Stimulated activated naive B cell treated with anti-CD40 and anti-IgM and Interleukin-4, amounts not matched to agents 10 μg/mL and 1 μg/mL and 100 μg/mL, for 72 hours (primary cell): ENCODE data around the gene FBXL7.

Source experiments
- ATAC-seq, 2 donors: fragments of 150-1000 bp; cut with Tn5 transposase; replicated peaks; 2 replicates each; pipeline ENCODE4 v1.10.0; 2021; ENCODE audit warnings: moderate library complexity in 1 of 2
- DNase-seq: peaks from one replicate; pipeline ENCODE4 v3.0.0; 2021
- H3K27ac Mint-ChIP-seq: one replicate; pipeline ENCODE4 v1.8.0; 2022; ENCODE audit warnings: mild to moderate bottlenecking, mixed read lengths
- H3K27me3 Mint-ChIP-seq, 2 donors: one replicate each; pipeline ENCODE4 v1.8.0; 2022; ENCODE audit warnings: mixed read lengths in 2 of 2
- H3K36me3 Mint-ChIP-seq, 2 donors: one replicate each; pipeline ENCODE4 v1.8.0; 2022; ENCODE audit warnings: mixed read lengths in 2 of 2, mild to moderate bottlenecking in 1 of 2
- H3K4me1 Mint-ChIP-seq, 2 donors: one replicate each; pipeline ENCODE4 v1.8.0; 2022; ENCODE audit warnings: mixed read lengths in 2 of 2, mild to moderate bottlenecking in 1 of 2
- H3K4me3 Mint-ChIP-seq, 2 donors: one replicate each; pipeline ENCODE4 v1.8.0; 2022; ENCODE audit warnings: mild to moderate bottlenecking in 2 of 2, mixed read lengths in 2 of 2, moderate library complexity in 1 of 2
- H3K9me3 Mint-ChIP-seq, 2 donors: one replicate each; pipeline ENCODE4 v1.8.0; 2022; ENCODE audit warnings: mixed read lengths in 2 of 2, mild to moderate bottlenecking in 1 of 2

Gene FBXL7

DNA sequence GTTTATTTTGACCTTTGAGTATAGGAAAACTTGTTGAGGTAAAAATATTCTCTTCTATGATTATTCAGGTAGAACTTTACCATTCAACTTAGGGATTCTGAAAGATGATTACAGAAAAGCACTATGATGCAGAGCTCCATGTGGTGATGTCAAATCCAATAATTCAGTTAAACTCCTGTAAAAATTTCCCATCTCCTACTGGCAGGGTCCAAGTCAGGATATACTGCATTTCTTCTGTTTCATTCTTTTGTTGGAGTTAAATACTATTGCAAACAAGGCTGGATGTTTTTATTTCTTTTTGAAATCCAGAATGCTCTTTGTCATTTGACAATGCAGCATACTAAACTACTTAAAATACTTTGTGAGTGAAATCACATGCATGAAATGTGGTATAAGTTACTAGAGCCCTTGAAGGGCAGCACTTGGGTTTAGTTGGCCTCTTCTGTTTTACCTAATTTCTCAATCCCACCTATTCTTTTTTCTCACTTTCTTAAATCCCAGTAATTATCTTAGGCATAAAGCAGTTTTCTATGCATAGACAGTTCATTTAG, 204.5 kb downstream of the FBXL7 start:
- DNase-seq, result no peak

DNA sequence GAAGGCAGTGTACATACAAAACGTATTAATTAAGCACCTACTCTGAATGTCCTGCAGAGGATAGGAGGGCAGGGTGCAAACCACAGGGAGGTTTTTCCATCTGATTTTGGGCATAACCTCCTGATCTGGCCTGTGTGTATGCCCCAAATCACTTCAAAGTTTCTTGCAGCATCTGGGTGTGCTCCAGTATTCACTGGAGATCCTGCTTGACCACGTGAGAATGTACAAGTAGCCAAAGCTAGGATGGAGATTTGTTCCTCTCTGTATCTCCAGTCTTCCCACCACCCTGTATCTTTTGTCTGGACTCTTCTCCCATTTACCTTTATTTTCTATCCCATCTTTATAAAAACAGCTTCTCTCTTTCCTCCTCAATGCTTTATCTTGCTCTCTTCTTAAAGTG, 207.7 kb downstream of the FBXL7 start:
- peaks cover 7 to 8% of the 10 kb centered on the region in 2 donors for H3K9me3 Mint-ChIP-seq
- no peak overlapping the region for H3K4me3 Mint-ChIP-seq
- DNase-seq, result no peak
- H3K27me3 Mint-ChIP-seq, result no peaks in the 10 kb centered on the region
- H3K36me3 Mint-ChIP-seq, result no peaks in the 10 kb centered on the region
- ATAC-seq, result no peak
- no peaks in the 10 kb centered on the region for H3K4me1 Mint-ChIP-seq
- H3K27ac Mint-ChIP-seq, result no peak overlapping the region

More for the DNA sequence above, 204.5 kb downstream of the FBXL7 start:
- H3K27me3 Mint-ChIP-seq, result no peaks in the 10 kb centered on the region
- H3K27ac Mint-ChIP-seq, result no peak overlapping the region
- no peak overlapping the region for H3K4me3 Mint-ChIP-seq
- H3K4me1 Mint-ChIP-seq, result no peaks in the 10 kb centered on the region
- no peak for ATAC-seq
- peaks cover 4 to 7% of the 10 kb centered on the region in 2 donors for H3K9me3 Mint-ChIP-seq
- no peaks in the 10 kb centered on the region for H3K36me3 Mint-ChIP-seq

DNA sequence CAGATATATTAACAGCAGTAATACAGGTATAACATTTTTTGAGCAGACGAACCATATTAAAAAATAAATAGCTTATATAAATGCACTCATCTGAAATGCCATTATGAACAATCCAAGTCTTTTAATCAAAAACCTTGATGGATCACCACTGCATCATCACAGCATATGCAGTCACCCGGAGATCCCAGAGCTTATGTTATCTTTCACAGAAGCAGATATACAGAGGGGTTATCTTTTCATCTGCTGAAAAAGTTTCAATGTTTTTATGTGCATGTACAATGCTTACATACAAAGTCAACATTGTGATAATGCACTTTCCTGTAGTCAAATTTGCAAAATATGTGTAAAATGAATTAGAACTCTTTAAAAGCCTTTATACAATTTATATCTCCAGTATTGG, 211.9 kb downstream of the FBXL7 start:
- Mint-ChIP-seq H3K4me3 (no peak overlapping the region), H3K36me3 (no peaks in the 10 kb centered on the region), H3K4me1 (no peaks in the 10 kb centered on the region), H3K9me3 (peaks cover 0 to 6% of the 10 kb centered on the region in 2 donors), H3K27ac (no peak overlapping the region), H3K27me3 (no peaks in the 10 kb centered on the region)
- DNase-seq, result no peak
- no peak for ATAC-seq

DNA sequence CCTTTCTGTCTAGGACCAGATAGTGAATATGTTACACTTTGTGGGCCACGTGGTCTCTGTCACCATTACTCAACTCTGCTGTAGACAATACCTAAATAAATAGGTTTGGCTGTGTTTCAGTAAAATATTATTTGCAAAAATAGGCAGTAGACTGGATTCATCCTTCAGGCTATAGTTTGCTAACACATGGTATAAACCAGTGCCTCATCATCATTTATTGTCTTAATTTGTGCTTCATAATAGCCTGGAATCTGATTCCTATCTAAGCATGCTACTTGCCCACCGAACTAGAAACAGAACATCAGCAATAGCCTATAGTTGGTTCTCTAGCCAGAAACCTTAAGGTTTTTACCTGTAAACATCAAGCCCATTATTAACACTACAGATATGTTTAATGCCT, 215.6 kb downstream of the FBXL7 start:
- Mint-ChIP-seq H3K27ac (no peak overlapping the region), H3K4me1 (no peaks in the 10 kb centered on the region), H3K36me3 (no peaks in the 10 kb centered on the region), H3K4me3 (no peak overlapping the region), H3K27me3 (no peaks in the 10 kb centered on the region), H3K9me3 (peaks cover 0 to 4% of the 10 kb centered on the region in 2 donors)
- DNase-seq (no peak), ATAC-seq (no peak)

DNA sequence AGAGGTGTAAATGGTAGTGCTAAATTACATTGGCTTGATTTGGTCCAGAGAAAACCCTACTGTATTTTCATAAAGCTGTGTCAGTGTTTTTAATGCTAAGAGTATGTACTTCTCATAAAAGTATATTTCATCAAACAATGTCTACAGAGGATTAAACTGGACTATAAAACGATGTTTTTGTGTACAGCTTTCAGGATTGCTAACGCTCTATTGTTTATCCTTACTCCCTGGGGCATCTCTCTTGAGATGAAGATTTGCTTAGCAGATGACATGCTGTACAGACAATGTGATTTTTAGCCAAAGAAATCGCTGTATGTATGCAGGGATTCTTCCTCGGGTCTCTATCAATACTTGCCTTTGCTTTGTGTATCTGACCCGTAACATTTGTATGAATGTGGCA, 216.0 kb downstream of the FBXL7 start:
- H3K4me1 Mint-ChIP-seq, result no peaks in the 10 kb centered on the region
- H3K9me3 Mint-ChIP-seq, result peaks cover 0 to 3% of the 10 kb centered on the region in 2 donors
- H3K36me3 Mint-ChIP-seq, result no peaks in the 10 kb centered on the region
- H3K27ac Mint-ChIP-seq, result no peak overlapping the region
- DNase-seq, result no peak
- no peak for ATAC-seq
- H3K4me3 Mint-ChIP-seq, result no peak overlapping the region
- H3K27me3 Mint-ChIP-seq, result no peaks in the 10 kb centered on the region

DNA sequence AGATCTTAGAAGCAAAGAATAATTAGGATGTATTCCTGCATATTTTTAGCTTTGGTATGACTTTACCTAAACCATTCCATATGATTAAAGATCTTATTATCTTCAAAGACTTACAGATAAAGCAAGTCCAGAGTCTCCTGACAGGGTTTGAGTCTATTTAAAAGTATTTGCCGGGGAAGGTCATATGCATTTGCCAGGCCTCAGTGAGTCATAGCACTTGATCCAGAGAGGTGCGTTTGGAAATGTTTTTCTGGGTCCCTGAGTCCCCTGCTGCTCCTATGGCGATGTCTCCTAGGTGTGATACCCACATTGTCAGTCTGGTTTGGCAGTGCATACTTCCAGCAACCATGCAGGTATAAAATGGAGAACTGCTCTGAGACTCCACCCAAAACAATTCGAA, 217.0 kb downstream of the FBXL7 start:
- DNase-seq (no peak), ATAC-seq (no peak)
- no peak overlapping the region for H3K27ac Mint-ChIP-seq
- H3K27me3 Mint-ChIP-seq, result no peaks in the 10 kb centered on the region
- H3K4me3 Mint-ChIP-seq, result no peak overlapping the region
- peaks cover 1 to 4% of the 10 kb centered on the region in 2 donors for H3K9me3 Mint-ChIP-seq
- no peaks in the 10 kb centered on the region for H3K36me3 Mint-ChIP-seq
- H3K4me1 Mint-ChIP-seq, result no peaks in the 10 kb centered on the region

DNA sequence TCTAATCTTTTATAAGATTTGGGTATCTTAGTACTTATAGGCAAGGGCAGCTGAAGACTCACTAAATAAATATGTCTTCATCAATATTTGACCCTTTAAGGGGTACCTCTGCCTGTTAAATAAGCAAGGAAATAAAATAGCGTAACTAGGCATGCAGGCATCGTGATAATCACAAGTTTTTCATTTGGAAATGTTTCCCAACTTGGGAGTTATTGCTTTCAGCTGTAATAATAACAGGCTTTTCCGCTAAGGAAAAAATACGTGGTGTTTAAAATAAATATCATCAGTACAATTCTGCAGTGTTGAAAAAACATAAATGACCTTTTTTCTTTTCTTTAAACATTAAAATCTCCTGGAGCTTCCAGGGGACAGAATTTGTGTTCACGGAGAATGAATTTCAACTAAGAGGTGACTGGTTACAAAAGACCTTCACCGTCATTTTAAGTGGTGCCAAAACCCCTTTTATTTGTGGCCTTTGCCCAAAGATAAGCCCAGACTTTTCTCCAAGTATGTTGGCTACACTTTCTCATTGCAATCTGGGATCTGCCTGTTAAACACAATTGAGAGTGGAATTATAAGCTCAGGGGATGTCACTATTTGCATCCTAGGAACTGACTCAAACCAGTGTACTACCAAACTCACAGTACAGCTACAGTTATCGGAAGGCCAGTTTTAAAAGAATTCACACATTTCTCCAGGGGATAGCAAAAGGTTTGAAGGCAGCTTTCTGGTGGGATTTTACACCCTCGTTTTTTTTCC, 218.6 kb downstream of the FBXL7 start:
- Mint-ChIP-seq H3K36me3 (no peaks in the 10 kb centered on the region), H3K27me3 (no peaks in the 10 kb centered on the region), H3K27ac (no peak overlapping the region), H3K9me3 (peaks cover 1 to 4% of the 10 kb centered on the region in 2 donors), H3K4me1 (no peaks in the 10 kb centered on the region), H3K4me3 (no peak overlapping the region)
- no peak for DNase-seq
- no peak for ATAC-seq

DNA sequence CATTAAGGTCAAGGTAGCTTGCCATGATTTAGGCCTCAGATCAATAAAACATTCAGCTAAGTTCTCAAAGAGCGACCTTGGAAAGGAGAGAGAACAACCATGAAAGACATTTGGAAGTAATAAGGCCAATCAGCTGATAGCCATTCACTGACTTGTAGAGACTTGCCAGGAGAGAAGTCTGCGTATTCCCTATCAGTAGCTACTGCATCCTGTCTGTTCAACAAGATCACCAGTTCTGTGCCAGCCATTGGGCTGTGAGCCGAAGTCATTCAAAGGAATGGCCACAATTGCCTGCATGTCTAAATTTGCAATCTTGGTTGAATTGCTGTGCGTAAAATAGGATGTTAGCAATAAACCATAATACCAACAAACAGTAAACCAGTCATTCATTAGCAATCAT, 219.8 kb downstream of the FBXL7 start:
- Mint-ChIP-seq H3K27ac (no peak overlapping the region), H3K4me3 (no peak overlapping the region), H3K36me3 (no peaks in the 10 kb centered on the region), H3K27me3 (no peaks in the 10 kb centered on the region), H3K4me1 (no peaks in the 10 kb centered on the region), H3K9me3 (peaks cover 1 to 4% of the 10 kb centered on the region in 2 donors)
- DNase-seq (no peak), ATAC-seq (no peak)

DNA sequence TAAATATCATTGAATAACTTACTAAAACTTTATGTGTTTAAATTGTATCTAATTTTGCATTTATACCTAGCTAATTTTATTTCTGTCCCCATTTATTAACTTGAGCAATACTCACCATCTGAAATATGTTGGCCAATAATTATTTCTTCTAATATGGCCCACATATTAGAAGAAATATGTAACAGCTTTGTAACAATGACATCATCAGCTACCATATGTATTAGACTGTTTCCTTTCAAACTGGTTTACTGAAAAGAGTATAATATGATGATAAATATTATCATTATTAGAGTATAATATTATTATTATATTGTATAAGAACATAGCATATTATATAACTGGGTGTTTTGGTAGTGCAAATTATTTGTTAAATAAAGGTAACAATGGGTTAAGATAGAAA, 220.5 kb downstream of the FBXL7 start:
- no peaks in the 10 kb centered on the region for H3K4me1 Mint-ChIP-seq
- DNase-seq, result no peak
- H3K27ac Mint-ChIP-seq, result no peak overlapping the region
- H3K4me3 Mint-ChIP-seq, result no peak overlapping the region
- no peak for ATAC-seq
- H3K27me3 Mint-ChIP-seq, result no peaks in the 10 kb centered on the region
- H3K9me3 Mint-ChIP-seq, result peaks cover 6 to 8% of the 10 kb centered on the region in 2 donors
- H3K36me3 Mint-ChIP-seq, result no peaks in the 10 kb centered on the region

DNA sequence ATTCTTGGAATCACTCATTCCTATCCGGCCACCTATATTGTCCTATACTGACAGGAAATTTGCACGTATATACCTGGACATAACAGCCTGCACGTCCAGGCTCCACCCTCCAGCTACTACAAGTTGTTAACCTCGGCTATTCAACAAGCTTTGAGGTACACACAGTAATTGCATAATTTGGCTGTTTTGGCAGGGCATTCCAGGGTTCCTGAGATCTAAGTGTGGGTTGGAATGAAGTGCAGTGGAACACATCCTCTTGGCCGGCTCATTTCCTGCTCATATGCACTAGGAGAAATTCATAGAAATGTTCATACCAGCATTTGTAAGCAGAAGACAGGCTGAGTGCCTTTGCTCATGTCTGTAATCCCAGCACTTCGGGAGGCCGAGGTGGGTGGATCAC, 222.3 kb downstream of the FBXL7 start:
- H3K36me3 Mint-ChIP-seq, result no peaks in the 10 kb centered on the region
- no peak overlapping the region for H3K4me3 Mint-ChIP-seq
- peaks cover 8 to 10% of the 10 kb centered on the region in 2 donors for H3K9me3 Mint-ChIP-seq
- no peak overlapping the region for H3K27ac Mint-ChIP-seq
- DNase-seq (no peak), ATAC-seq (no peak)
- H3K27me3 Mint-ChIP-seq, result no peaks in the 10 kb centered on the region
- no peaks in the 10 kb centered on the region for H3K4me1 Mint-ChIP-seq

DNA sequence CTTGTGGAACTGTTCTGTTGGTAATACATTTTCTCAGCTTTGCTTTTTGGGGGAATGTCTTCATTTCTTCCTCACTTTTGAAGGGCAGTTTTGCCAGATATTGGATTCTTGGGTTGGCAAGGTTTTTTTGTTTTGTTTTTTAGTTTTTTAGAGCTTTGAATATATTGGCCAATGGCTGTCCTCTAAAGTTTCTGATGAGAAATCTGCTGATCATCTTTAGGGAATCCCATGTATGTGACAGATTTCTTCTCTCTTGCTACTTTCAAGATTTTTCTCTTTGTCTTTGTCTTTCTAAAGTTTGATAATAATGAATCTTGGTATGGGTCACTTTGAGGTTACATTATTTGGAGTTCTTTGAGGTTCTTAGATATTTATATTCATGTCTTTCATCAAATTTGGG, 227.4 kb downstream of the FBXL7 start:
- Mint-ChIP-seq H3K27ac (peak overlapping the region; percentile 42), H3K27me3 (no peaks in the 10 kb centered on the region), H3K36me3 (no peaks in the 10 kb centered on the region), H3K4me3 (no peak overlapping the region), H3K4me1 (no peaks in the 10 kb centered on the region), H3K9me3 (peaks cover 14 to 15% of the 10 kb centered on the region in 2 donors)
- ATAC-seq, result no peak
- no peak for DNase-seq

DNA sequence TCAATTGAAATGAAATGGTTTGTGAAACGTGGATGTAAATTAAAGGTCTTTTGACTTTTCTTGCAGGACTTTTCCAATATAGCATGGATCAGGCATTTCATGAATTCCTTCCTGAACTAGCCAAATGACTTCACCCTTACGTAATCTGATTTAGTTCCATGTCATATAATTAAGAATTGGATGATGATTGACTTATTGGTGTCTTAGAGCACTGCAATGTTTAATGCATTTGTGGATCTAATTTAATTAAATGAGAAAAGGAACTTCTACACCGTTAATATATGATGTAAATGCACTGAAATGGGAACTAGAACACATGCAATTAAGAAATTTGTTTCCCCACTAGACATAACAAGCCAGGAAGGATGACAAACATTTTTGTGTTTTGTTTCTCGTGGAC, 228.8 kb downstream of the FBXL7 start:
- ATAC-seq (no peak), DNase-seq (no peak)
- Mint-ChIP-seq H3K36me3 (no peaks in the 10 kb centered on the region), H3K4me1 (no peaks in the 10 kb centered on the region), H3K27me3 (no peaks in the 10 kb centered on the region), H3K9me3 (peaks cover 14 to 15% of the 10 kb centered on the region in 2 donors), H3K4me3 (no peak overlapping the region), H3K27ac (no peak overlapping the region)

DNA sequence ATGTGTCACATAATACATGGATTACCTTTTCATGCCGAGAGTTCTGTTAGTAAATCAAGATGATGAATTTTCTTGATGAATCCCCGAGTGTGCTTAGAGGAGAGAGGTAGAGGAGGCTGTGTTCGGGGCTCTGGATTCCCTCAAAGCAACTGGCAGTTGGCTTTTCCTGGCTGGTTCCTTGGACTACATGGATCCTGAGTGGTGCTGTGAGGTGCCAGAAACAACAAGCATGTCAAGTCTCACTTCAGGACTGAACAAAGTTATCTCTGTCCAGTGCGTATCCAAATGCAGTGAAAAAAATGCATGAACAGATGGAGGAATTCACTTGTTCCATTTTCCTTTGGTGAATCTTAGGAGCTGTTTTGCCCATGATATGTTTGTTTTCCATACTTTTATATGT, 231.7 kb downstream of the FBXL7 start:
- H3K27me3 Mint-ChIP-seq, result no peaks in the 10 kb centered on the region
- no peak overlapping the region for H3K27ac Mint-ChIP-seq
- peaks cover 14 to 18% of the 10 kb centered on the region in 2 donors for H3K9me3 Mint-ChIP-seq
- H3K4me1 Mint-ChIP-seq, result no peaks in the 10 kb centered on the region
- no peaks in the 10 kb centered on the region for H3K36me3 Mint-ChIP-seq
- ATAC-seq (no peak), DNase-seq (no peak)
- H3K4me3 Mint-ChIP-seq, result no peak overlapping the region

DNA sequence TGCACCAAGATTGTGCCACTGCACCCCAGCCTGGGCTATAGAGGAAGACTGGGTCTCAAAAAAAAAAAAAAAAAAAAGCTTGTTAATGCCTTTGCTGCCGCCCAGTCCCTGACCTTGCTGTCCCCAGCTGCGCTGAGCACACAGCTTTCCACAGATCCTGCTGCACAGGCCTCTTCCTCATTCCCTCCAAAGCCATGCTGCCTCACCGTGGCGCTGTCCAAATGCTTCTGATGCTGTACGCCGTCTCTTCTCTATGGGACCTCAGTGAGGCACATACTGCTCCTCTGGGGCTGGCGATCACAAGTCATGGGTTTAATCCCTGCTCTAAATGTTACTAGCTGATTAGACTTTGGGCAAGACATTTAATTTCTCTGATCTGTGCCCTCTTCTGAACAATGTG, 234.1 kb downstream of the FBXL7 start:
- DNase-seq, result no peak
- H3K27ac Mint-ChIP-seq, result no peak overlapping the region
- no peaks in the 10 kb centered on the region for H3K36me3 Mint-ChIP-seq
- H3K4me1 Mint-ChIP-seq, result no peaks in the 10 kb centered on the region
- no peaks in the 10 kb centered on the region for H3K27me3 Mint-ChIP-seq
- ATAC-seq, result no peak
- H3K9me3 Mint-ChIP-seq, result peaks cover 9 to 10% of the 10 kb centered on the region in 2 donors
- H3K4me3 Mint-ChIP-seq, result no peak overlapping the region

DNA sequence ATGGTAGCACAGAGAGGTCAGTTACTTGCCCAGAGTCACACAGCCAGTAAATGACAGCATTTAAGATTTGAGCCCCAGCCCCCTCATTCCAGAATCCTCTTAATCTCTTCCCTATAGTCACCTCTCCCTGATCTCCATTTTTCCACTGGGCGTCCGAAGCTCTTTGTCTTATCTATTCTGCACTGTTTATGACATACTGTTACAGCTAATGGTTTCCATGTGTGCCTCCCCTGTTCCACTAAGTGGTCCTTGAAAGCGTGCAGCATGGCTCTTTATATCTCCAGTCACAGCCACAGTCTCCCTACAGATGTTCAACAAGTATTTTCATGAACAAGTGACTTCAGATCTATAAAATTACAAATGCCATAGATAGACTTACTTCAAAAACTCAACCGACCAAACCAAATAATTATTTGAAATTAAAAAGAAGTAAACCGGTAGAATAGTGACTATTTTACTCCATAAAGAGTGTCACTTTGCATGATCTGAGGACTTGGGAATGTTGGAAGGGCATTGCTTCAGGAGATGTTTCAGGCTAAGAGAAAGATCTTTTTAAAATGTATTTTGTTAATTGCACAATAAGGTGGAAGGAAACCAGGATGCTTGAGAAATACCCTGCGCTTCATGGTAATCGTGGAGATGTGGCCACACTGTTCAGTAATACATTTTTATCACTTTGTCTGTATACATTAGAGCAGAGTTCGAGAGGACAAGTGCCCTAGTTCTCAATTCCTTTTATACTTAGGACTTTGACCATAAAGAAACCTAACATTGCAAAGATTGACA, 237.2 kb downstream of the FBXL7 start:
- no peak overlapping the region for H3K27ac Mint-ChIP-seq
- H3K4me3 Mint-ChIP-seq, result no peak overlapping the region
- H3K27me3 Mint-ChIP-seq, result no peaks in the 10 kb centered on the region
- DNase-seq, result no peak
- H3K9me3 Mint-ChIP-seq, result peaks cover 6 to 14% of the 10 kb centered on the region in 2 donors
- no peaks in the 10 kb centered on the region for H3K36me3 Mint-ChIP-seq
- no peaks in the 10 kb centered on the region for H3K4me1 Mint-ChIP-seq
- ATAC-seq, result no peak
